Measurements from ENCODE around the gene GPR35.

GRCh38 chr2:240635121-240635997, 10.1 kb downstream of the GPR35 start:
- TF ChIP-seq, protein P1, sequence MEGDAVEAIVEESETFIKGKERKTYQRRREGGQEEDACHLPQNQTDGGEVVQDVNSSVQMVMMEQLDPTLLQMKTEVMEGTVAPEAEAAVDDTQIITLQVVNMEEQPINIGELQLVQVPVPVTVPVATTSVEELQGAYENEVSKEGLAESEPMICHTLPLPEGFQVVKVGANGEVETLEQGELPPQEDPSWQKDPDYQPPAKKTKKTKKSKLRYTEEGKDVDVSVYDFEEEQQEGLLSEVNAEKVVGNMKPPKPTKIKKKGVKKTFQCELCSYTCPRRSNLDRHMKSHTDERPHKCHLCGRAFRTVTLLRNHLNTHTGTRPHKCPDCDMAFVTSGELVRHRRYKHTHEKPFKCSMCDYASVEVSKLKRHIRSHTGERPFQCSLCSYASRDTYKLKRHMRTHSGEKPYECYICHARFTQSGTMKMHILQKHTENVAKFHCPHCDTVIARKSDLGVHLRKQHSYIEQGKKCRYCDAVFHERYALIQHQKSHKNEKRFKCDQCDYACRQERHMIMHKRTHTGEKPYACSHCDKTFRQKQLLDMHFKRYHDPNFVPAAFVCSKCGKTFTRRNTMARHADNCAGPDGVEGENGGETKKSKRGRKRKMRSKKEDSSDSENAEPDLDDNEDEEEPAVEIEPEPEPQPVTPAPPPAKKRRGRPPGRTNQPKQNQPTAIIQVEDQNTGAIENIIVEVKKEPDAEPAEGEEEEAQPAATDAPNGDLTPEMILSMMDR (IDR thresholded peaks at IDR 0.05): no peak
- TF ChIP-seq POLR2A (IDR thresholded peaks at IDR 0.05; ENCODE audit: low read depth): no peak
- TF ChIP-seq POLR2AphosphoS5 (IDR thresholded peaks at IDR 0.05): no peak
- TF ChIP-seq EP300 (IDR thresholded peaks at IDR 0.05): no peak
